ENCODE measurements around the gene MREG.

Gene MREG

DNA sequence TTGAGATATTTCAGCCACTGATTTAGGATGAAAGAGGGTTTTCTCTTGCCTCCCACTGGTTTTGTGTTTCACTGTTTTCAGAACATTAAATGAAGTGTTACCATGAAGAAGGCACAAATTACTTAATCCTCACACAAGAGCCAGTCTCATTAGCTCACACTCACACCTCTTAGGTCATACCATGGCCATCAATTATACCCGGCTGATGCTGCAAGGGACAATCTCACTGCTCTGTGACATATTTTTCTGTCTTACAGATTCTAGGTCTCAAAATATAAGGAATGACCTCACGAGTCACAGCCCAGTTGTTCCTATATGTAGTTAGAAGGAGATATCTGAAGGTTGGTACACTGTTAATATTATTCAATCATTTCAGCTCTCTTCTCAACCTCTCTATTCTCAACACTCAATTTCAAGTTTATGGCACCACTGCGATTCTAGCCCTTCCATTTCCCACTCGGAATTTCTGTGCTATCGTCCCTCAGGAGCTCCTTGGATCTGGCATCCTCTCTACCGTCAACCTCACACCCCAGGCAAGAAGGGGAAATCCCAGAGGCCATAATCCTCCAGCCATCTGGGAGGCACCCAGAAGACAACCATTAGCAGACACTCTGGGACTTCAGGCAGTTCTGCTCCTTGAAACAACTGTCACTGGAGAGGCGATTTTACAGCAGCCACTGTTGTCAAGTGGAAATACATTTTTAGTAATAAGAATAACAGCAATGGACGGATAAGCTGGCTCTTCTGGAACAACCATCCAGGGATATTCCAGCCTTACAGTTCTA is 101.9 kb downstream of the MREG start:
- no peaks in the 10 kb centered on the region for H3K36me3 Mint-ChIP-seq (ENCODE audit: insufficient read depth)
- H3K4me3 Mint-ChIP-seq: no peak overlapping the region
- H3K9me3 Mint-ChIP-seq: no peaks in the 10 kb centered on the region
- no peak for ATAC-seq (replicated peaks)
- DNase-seq: no peak
- no peak overlapping the region for H3K27ac Mint-ChIP-seq
- H3K4me1 Mint-ChIP-seq (ENCODE audit: low read depth in 2 of 2): peaks cover 0 to 9% of the 10 kb centered on the region in 2 donors
- peaks cover 39 to 45% of the 10 kb centered on the region in 2 donors for H3K27me3 Mint-ChIP-seq

GRCh38 chr2:215910180-215910579 is 103.2 kb downstream of the MREG start:
- H3K4me1 Mint-ChIP-seq (ENCODE audit: low read depth in 2 of 2): peaks cover 0 to 2% of the 10 kb centered on the region in 2 donors
- no peaks in the 10 kb centered on the region for H3K36me3 Mint-ChIP-seq (ENCODE audit: insufficient read depth)
- DNase-seq (no peak), ATAC-seq (replicated peaks) (no peak)
- no peak overlapping the region for H3K4me3 Mint-ChIP-seq
- no peak overlapping the region for H3K27ac Mint-ChIP-seq
- peaks cover 36 to 48% of the 10 kb centered on the region in 2 donors for H3K27me3 Mint-ChIP-seq
- H3K9me3 Mint-ChIP-seq: no peaks in the 10 kb centered on the region

- H3K27me3 Mint-ChIP-seq: peaks cover 42 to 54% of the 10 kb centered on the region in 2 donors
- no peak overlapping the region for H3K4me3 Mint-ChIP-seq
- DNase-seq: no peak
- H3K36me3 Mint-ChIP-seq (ENCODE audit: insufficient read depth): no peaks in the 10 kb centered on the region
- no peak overlapping the region for H3K27ac Mint-ChIP-seq
- no peaks in the 10 kb centered on the region for H3K4me1 Mint-ChIP-seq (ENCODE audit: low read depth in 2 of 2)
- no peak for ATAC-seq (replicated peaks)
- no peaks in the 10 kb centered on the region for H3K9me3 Mint-ChIP-seq
Measured at GRCh38 chr2:215907147-215907546, 106.2 kb downstream of the MREG start.

DNA sequence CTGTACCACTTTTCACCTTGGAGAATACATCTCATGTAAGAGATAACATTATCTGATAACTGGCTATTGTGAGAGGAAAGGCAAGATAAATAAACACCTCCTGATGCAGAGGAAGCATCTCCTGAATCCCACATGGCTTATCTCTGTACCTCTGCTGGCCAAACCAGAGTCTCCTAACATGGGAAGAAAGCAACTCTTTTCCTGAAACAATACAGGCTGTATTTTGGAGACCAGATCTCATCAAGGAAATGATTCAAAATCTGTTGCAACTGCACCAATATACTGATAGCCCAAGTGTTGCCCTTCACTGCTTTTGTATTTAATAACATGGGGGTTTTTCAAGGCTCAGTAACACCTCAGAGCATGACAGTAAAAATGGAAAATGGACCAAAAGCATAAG is 106.9 kb downstream of the MREG start:
- H3K4me1 Mint-ChIP-seq (ENCODE audit: low read depth in 2 of 2): no peaks in the 10 kb centered on the region
- no peaks in the 10 kb centered on the region for H3K9me3 Mint-ChIP-seq
- DNase-seq: no peak
- H3K36me3 Mint-ChIP-seq (ENCODE audit: insufficient read depth): no peaks in the 10 kb centered on the region
- H3K27ac Mint-ChIP-seq: no peak overlapping the region
- peaks cover 42 to 54% of the 10 kb centered on the region in 2 donors for H3K27me3 Mint-ChIP-seq
- no peak for ATAC-seq (replicated peaks)
- H3K4me3 Mint-ChIP-seq: no peak overlapping the region

DNA sequence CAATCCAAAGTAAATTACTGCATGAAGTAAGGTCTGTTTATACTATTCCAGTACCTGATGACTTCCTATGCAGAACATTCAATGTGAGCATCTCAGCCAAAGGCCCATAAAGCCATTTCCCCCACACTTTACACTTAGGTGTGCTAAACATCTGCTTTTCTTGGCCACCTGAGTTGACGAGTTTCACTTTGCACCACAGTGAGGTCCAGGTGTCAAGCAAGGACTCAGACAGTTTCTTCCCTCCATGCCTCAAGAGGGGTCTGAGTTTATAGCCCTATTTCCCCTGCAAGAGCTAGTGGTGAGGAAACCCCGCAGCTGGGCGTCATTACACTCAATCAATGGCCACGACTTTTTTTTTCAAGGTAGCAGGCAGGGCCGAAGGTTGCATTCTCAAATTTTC is 107.7 kb downstream of the MREG start:
- ATAC-seq (replicated peaks): no peak
- no peak overlapping the region for H3K4me3 Mint-ChIP-seq
- H3K9me3 Mint-ChIP-seq: no peaks in the 10 kb centered on the region
- peaks cover 0 to 3% of the 10 kb centered on the region in 2 donors for H3K4me1 Mint-ChIP-seq (ENCODE audit: low read depth in 2 of 2)
- H3K27me3 Mint-ChIP-seq: peaks cover 46 to 51% of the 10 kb centered on the region in 2 donors
- H3K27ac Mint-ChIP-seq: no peak overlapping the region
- no peaks in the 10 kb centered on the region for H3K36me3 Mint-ChIP-seq (ENCODE audit: insufficient read depth)
- no peak for DNase-seq

- DNase-seq (no peak), ATAC-seq (replicated peaks) (no peak)
- no peak overlapping the region for H3K4me3 Mint-ChIP-seq
- peaks cover 0 to 3% of the 10 kb centered on the region in 2 donors for H3K4me1 Mint-ChIP-seq (ENCODE audit: low read depth in 2 of 2)
- H3K36me3 Mint-ChIP-seq (ENCODE audit: insufficient read depth): no peaks in the 10 kb centered on the region
- H3K27me3 Mint-ChIP-seq: peaks cover 46 to 47% of the 10 kb centered on the region in 2 donors
- no peaks in the 10 kb centered on the region for H3K9me3 Mint-ChIP-seq
- H3K27ac Mint-ChIP-seq: no peak overlapping the region
Measured at GRCh38 chr2:215904101-215904500, 109.2 kb downstream of the MREG start.

DNA sequence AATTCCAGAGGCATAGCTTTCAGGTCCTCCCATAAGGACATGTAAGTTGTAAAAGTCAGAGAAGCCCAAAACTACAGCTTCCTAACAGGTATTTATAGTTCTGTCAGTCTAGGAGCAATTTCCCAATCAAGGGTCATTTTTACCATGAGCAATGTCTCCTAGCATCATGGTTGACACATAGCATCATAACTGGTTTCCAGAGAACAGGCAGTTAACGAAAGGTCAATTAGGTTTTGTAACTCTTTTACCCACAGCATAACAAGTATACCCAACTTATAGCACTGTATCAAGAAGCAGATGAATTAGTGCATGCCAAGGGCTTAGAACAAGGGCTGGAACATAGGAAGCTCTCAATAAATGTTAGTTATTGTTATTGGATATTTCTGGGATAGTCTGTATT is 110.1 kb downstream of the MREG start:
- H3K4me3 Mint-ChIP-seq: no peak overlapping the region
- no peak for ATAC-seq (replicated peaks)
- no peak overlapping the region for H3K27ac Mint-ChIP-seq
- no peaks in the 10 kb centered on the region for H3K9me3 Mint-ChIP-seq
- no peaks in the 10 kb centered on the region for H3K36me3 Mint-ChIP-seq (ENCODE audit: insufficient read depth)
- H3K27me3 Mint-ChIP-seq: peaks cover 48 to 55% of the 10 kb centered on the region in 2 donors
- no peak for DNase-seq
- H3K4me1 Mint-ChIP-seq (ENCODE audit: low read depth in 2 of 2): peaks cover 0 to 3% of the 10 kb centered on the region in 2 donors

DNA sequence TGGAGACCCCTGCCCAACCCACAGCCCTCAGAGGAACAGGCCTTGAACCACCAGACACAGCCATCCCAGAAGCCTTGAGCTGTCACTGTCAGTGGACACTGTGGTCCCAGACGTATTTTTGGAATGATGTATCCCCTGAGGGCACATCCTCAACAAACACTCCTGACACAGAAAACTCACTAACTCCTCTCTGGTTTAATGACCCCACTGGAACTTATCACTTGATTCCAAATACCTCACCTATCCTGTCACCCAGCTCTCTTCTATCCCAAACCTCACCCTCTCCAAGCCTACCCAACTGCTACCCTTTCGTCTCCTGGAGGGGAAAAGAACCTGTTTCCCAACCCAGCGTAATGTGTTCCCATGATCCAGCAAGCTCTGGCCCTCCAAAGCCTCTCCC is 111.6 kb downstream of the MREG start:
- DNase-seq (no peak), ATAC-seq (replicated peaks) (no peak)
- Mint-ChIP-seq H3K4me3 (no peak overlapping the region), H3K27me3 (peaks cover 45 to 63% of the 10 kb centered on the region in 2 donors), H3K9me3 (no peaks in the 10 kb centered on the region), H3K4me1 (ENCODE audit: low read depth in 2 of 2) (peaks cover 0 to 3% of the 10 kb centered on the region in 2 donors), H3K27ac (no peak overlapping the region), H3K36me3 (ENCODE audit: insufficient read depth) (no peaks in the 10 kb centered on the region)

GRCh38 chr2:215900843-215901242 is 112.5 kb downstream of the MREG start:
- Mint-ChIP-seq H3K36me3 (ENCODE audit: insufficient read depth) (no peaks in the 10 kb centered on the region), H3K27me3 (peaks cover 45 to 63% of the 10 kb centered on the region in 2 donors), H3K4me3 (no peak overlapping the region), H3K9me3 (no peaks in the 10 kb centered on the region), H3K27ac (peak overlapping the region in 1 of 2 donors; percentile 41), H3K4me1 (ENCODE audit: low read depth in 2 of 2) (peaks cover 0 to 3% of the 10 kb centered on the region in 2 donors)
- no peak for DNase-seq
- ATAC-seq (replicated peaks): no peak

- DNase-seq (no peak), ATAC-seq (replicated peaks) (no peak)
- H3K9me3 Mint-ChIP-seq: no peaks in the 10 kb centered on the region
- peaks cover 0 to 3% of the 10 kb centered on the region in 2 donors for H3K4me1 Mint-ChIP-seq (ENCODE audit: low read depth in 2 of 2)
- peaks cover 42 to 63% of the 10 kb centered on the region in 2 donors for H3K27me3 Mint-ChIP-seq
- no peaks in the 10 kb centered on the region for H3K36me3 Mint-ChIP-seq (ENCODE audit: insufficient read depth)
- H3K4me3 Mint-ChIP-seq: no peak overlapping the region
- H3K27ac Mint-ChIP-seq: no peak overlapping the region
Measured at GRCh38 chr2:215900203-215900611, 113.1 kb downstream of the MREG start.

- H3K27ac Mint-ChIP-seq: no peak overlapping the region
- no peak overlapping the region for H3K4me3 Mint-ChIP-seq
- H3K9me3 Mint-ChIP-seq: no peaks in the 10 kb centered on the region
- peaks cover 0 to 3% of the 10 kb centered on the region in 2 donors for H3K4me1 Mint-ChIP-seq (ENCODE audit: low read depth in 2 of 2)
- H3K27me3 Mint-ChIP-seq: peaks cover 47 to 63% of the 10 kb centered on the region in 2 donors
- H3K36me3 Mint-ChIP-seq (ENCODE audit: insufficient read depth): no peaks in the 10 kb centered on the region
- ATAC-seq (replicated peaks) (no peak), DNase-seq (no peak)
Measured at GRCh38 chr2:215899141-215900074, 113.9 kb downstream of the MREG start.

DNA sequence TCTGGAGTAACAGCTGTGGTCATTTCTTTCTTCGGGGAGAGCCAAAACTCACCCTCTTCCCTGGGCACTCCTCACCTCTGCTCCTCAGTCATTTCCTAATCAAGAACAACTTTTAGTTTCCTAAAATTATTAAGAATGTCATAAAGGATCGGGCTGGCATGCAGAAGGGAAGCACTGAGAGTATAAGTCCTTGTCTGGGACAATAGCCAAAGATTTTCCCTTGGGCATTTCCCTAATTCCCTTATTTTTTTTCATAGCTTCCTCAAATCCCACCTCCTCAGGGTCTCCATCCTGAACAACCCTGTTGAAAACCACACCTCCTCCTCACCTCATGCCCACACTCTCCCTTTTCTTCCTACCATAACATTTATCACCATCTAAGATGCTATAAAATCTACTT is 115.0 kb downstream of the MREG start:
- no peak for ATAC-seq (replicated peaks)
- peaks cover 40 to 52% of the 10 kb centered on the region in 2 donors for H3K27me3 Mint-ChIP-seq

DNA sequence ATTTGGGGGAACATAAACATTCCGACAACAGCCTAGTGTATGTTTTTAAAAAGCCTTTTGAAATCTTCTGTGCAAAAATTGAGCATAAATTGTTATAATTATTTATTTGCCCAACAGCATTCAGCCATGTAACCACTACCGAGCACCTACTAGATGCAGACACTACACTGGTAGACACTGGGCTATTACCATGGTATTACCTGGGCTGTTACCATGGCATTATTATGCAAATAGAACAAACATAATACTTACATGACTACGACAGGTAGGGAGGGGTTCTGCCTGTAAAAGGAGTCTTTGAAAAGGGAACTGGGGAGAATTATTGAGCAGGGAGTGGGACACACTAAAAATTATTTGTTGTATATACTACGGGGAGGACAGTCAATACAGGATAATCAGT is 116.4 kb downstream of the MREG start:
- no peak for DNase-seq
- Mint-ChIP-seq H3K36me3 (ENCODE audit: insufficient read depth) (no peaks in the 10 kb centered on the region), H3K9me3 (no peaks in the 10 kb centered on the region), H3K27ac (no peak overlapping the region), H3K4me3 (no peak overlapping the region), H3K27me3 (peaks cover 30 to 44% of the 10 kb centered on the region in 2 donors), H3K4me1 (ENCODE audit: low read depth in 2 of 2) (peaks cover 0 to 3% of the 10 kb centered on the region in 2 donors)
- ATAC-seq (replicated peaks): no peak

More for the DNA sequence above, 115.0 kb downstream of the MREG start:
- no peak overlapping the region for H3K27ac Mint-ChIP-seq
- H3K4me1 Mint-ChIP-seq (ENCODE audit: low read depth in 2 of 2): peaks cover 0 to 3% of the 10 kb centered on the region in 2 donors
- no peaks in the 10 kb centered on the region for H3K36me3 Mint-ChIP-seq (ENCODE audit: insufficient read depth)
- H3K9me3 Mint-ChIP-seq: no peaks in the 10 kb centered on the region
- no peak for DNase-seq
- H3K4me3 Mint-ChIP-seq: no peak overlapping the region

All from effector memory CD8-positive, alpha-beta T cell (primary cell).